WERI-Rb-1 (cell line): ENCODE measurements around the gene RYR2.

Experiments used
- DNase-seq: peaks from one replicate; pipeline ENCODE4 v3.0.0-alpha.2; 2020
- H3K27ac ChIP-seq: fragments of 250-450 bp; sonication (Bioruptor Pico); 2 replicates; pipeline ENCODE4 v1.5.1; 2020; ENCODE audit warnings: mild to moderate bottlenecking, moderate library complexity
- H3K27me3 ChIP-seq: fragments of 250-450 bp; sonication (Bioruptor Pico); 2 replicates; pipeline ENCODE4 v1.5.1; 2021; ENCODE audit warnings: mild to moderate bottlenecking, low read depth, moderate library complexity; ENCODE audit not compliant: insufficient read depth, severe bottlenecking
- H3K36me3 ChIP-seq: fragments of 250-450 bp; sonication (Bioruptor Pico); 2 replicates; pipeline ENCODE4 v1.5.1; 2020; ENCODE audit warnings: mild to moderate bottlenecking, moderate library complexity
- H3K4me3 ChIP-seq: 2 replicates; pipeline ENCODE4 v1.5.1; 2011; ENCODE audit warnings: low read depth, mild to moderate bottlenecking, control low read depth, low read length
- H3K9me3 ChIP-seq: fragments of 250-450 bp; sonication (Bioruptor Pico); 2 replicates; pipeline ENCODE4 v1.5.1; 2021; ENCODE audit warnings: mild to moderate bottlenecking, moderate library complexity; ENCODE audit not compliant: severe bottlenecking
- CTCF ChIP-seq: IDR thresholded peaks from 2 replicates; pipeline ENCODE4 v1.5.1; 2011; ENCODE audit warnings: low read depth, mild to moderate bottlenecking, control low read depth, inconsistent platforms, low read length

Gene RYR2

DNA sequence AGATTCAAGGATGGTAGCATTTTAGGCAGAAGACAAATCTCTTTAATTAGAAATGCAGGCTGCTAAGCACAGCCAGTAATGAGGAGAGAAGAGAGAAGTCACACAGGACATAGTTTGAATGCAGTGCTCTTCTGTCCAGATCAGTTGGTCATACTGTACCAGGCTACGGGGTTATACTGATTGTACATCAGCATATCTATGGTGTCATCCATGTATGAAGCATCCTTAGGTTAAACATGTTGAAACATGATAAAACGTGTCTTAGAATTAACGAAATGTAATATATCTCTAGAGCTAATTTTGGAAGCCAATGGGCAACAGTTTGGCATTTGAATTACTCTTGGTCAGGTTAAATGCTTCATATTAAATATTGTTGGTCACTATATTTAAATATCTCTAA, 199.1 kb downstream of the RYR2 start:
- no peak for DNase-seq
- no peak overlapping the region for H3K27ac ChIP-seq
- H3K4me3 ChIP-seq, result no peak overlapping the region
- H3K36me3 ChIP-seq, result no peaks in the 10 kb centered on the region
- TF ChIP-seq CTCF, result no peak
- H3K9me3 ChIP-seq, result no peaks in the 10 kb centered on the region
- no peaks in the 10 kb centered on the region for H3K27me3 ChIP-seq

GRCh38 chr1:237244778-237245177, 202.8 kb downstream of the RYR2 start:
- H3K9me3 ChIP-seq, result no peaks in the 10 kb centered on the region
- DNase-seq, result no peak
- TF ChIP-seq CTCF, result no peak
- no peak overlapping the region for H3K27ac ChIP-seq
- no peaks in the 10 kb centered on the region for H3K36me3 ChIP-seq
- H3K27me3 ChIP-seq, result no peaks in the 10 kb centered on the region
- no peak overlapping the region for H3K4me3 ChIP-seq

DNA sequence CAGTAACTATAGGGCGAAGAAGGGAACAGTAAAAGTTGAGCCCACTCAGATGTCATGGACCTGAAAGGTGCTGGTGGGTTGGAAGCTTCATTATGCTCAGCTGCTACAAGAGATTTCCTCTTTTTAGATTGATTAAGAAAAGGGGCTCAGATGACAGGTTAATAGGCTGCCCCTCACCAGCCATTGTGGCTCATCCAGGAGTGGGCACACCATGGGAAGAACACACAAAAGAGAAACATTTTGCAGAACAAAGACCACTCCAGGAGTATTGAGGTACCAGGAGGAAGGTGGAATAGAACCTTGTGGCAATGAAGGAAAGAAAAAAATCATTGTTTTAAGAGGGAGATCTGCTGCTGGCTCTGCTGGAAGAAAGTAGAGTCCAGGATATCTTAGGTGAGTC, 205.5 kb downstream of the RYR2 start:
- Histone ChIP-seq H3K36me3 (no peaks in the 10 kb centered on the region), H3K27ac (no peak overlapping the region), H3K9me3 (no peaks in the 10 kb centered on the region), H3K27me3 (no peaks in the 10 kb centered on the region), H3K4me3 (no peak overlapping the region)
- DNase-seq, result no peak
- TF ChIP-seq CTCF, result no peak

DNA sequence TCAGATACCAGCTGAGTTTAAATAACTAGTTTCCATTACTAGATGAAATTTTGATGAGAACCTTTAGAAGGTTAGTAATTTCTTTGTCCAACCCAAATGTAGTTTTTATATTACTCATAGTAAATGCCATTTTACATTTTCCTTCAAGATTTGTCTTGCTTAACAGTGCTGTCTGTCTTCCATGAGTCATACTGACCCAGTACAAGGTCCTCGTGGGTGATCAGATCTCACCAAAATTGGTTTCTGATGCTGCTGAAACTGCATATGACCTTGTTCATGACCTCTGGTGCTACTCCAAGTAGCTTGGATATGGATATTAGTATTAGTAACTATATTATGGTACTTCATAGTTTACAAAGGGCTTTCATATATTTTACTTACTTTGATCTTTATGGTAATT, 207.1 kb downstream of the RYR2 start:
- no peaks in the 10 kb centered on the region for H3K9me3 ChIP-seq
- no peak overlapping the region for H3K4me3 ChIP-seq
- no peaks in the 10 kb centered on the region for H3K27me3 ChIP-seq
- TF ChIP-seq CTCF, result no peak
- no peak overlapping the region for H3K27ac ChIP-seq
- no peaks in the 10 kb centered on the region for H3K36me3 ChIP-seq
- DNase-seq, result no peak

DNA sequence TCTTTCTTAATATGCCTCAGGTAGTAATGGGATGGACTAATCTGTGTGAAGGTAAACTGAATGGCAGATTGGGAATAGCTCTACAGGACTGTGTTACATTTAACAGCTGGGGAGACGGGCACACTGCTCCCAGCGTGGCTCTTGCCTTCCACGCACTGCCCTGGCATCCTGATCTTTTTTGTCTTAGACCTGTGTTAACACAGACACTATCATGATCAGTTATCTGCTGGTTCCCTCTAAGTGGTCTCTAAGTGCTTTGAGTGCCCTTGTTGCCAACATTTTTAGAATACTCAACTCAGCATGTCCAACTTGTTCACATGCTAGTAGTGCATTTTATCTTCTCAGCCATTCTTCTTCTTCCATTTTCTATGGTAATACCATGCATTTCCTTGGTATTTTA, 208.1 kb downstream of the RYR2 start:
- no peaks in the 10 kb centered on the region for H3K27me3 ChIP-seq
- H3K27ac ChIP-seq, result no peak overlapping the region
- no peaks in the 10 kb centered on the region for H3K36me3 ChIP-seq
- DNase-seq, result no peak
- no peaks in the 10 kb centered on the region for H3K9me3 ChIP-seq
- no peak overlapping the region for H3K4me3 ChIP-seq
- no peak for TF ChIP-seq CTCF

DNA sequence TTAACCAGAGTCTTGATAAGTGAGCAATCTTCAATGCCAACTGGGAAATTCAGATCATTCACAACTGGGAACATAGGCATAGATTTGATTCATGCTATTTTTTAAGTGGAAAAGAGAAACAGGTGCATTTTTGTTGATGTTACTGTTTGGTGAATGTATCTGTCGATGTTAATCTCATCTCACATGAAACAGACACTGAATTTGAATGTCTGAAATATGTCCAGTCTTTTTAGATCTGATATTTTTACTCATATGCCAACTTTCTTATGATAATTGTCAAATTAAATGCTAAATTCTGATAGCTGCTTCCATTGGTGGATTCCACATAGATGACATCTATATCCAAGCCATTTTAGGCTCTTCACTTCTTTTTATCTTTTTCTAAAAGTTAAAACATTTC, 213.1 kb downstream of the RYR2 start:
- Histone ChIP-seq H3K36me3 (no peaks in the 10 kb centered on the region), H3K4me3 (no peak overlapping the region), H3K9me3 (no peaks in the 10 kb centered on the region), H3K27ac (no peak overlapping the region), H3K27me3 (no peaks in the 10 kb centered on the region)
- DNase-seq, result no peak
- no peak for TF ChIP-seq CTCF
